Osteocyte (in vitro differentiated cells): ENCODE data around the gene PKLR. TPM values are rescaled to one million over a fixed set of nuclear protein-coding genes. Genes with fewer than 3 reads are reported as not detected.

Experiments
- DNase-seq: peaks from one replicate; pipeline ENCODE4 v3.0.0; 2021; ENCODE audit warnings: mixed read lengths; ENCODE audit not compliant: unreplicated experiment; ENCODE audit errors: extremely low spot score
- H3K27ac Mint-ChIP-seq: one replicate; pipeline ENCODE4 v1.8.0; 2021; ENCODE audit warnings: mild to moderate bottlenecking, mixed read lengths; ENCODE audit not compliant: unreplicated experiment
- H3K27me3 Mint-ChIP-seq: one replicate; pipeline ENCODE4 v1.8.0; 2021; ENCODE audit warnings: mixed read lengths; ENCODE audit not compliant: unreplicated experiment
- H3K36me3 Mint-ChIP-seq: one replicate; pipeline ENCODE4 v1.8.0; 2021; ENCODE audit warnings: mixed read lengths; ENCODE audit not compliant: unreplicated experiment
- H3K4me1 Mint-ChIP-seq: one replicate; pipeline ENCODE4 v1.8.0; 2021; ENCODE audit warnings: mixed read lengths; ENCODE audit not compliant: unreplicated experiment
- H3K4me3 Mint-ChIP-seq: one replicate; pipeline ENCODE4 v1.8.0; 2021; ENCODE audit warnings: mild to moderate bottlenecking, moderate library complexity, mixed read lengths; ENCODE audit not compliant: unreplicated experiment
- H3K9me3 Mint-ChIP-seq: one replicate; pipeline ENCODE4 v1.8.0; 2021; ENCODE audit warnings: mixed read lengths; ENCODE audit not compliant: unreplicated experiment
- CTCF ChIP-seq: fragments of 200-600 bp; sonication (generic); IDR thresholded peaks from 2 replicates; pipeline ENCODE4 v1.5.0; 2021; ENCODE audit warnings: antibody characterized with exemption, mild to moderate bottlenecking, moderate library complexity
- total RNA-seq: library from RNA; stranded (reverse); gene quantifications from 2 replicates; pipeline ENCODE4 v1.2.1, GENCODE V29; 2021

PKLR gene
- total RNA-seq, 1 donor from 2014 or later = not detected

- no peak overlapping the region for H3K27ac Mint-ChIP-seq
- TF ChIP-seq CTCF = no peak
- H3K36me3 Mint-ChIP-seq = no peaks in the 10 kb centered on the region
- DNase-seq = no peak
- peaks cover 10% of the 10 kb centered on the region for H3K4me1 Mint-ChIP-seq
- H3K9me3 Mint-ChIP-seq = no peaks in the 10 kb centered on the region
- no peaks in the 10 kb centered on the region for H3K27me3 Mint-ChIP-seq
- H3K4me3 Mint-ChIP-seq = peak overlapping the region; percentile 76
Observed at GRCh38 chr1:155278689-155279160, 22.5 kb downstream of the PKLR start.

GRCh38 chr1:155277902-155278688, 23.1 kb downstream of the PKLR start:
- Mint-ChIP-seq H3K4me3 (peak overlapping the region; percentile 76), H3K9me3 (no peaks in the 10 kb centered on the region), H3K36me3 (no peaks in the 10 kb centered on the region), H3K27ac (no peak overlapping the region), H3K27me3 (no peaks in the 10 kb centered on the region), H3K4me1 (peaks cover 14% of the 10 kb centered on the region)
- no peak for DNase-seq
- no peak for TF ChIP-seq CTCF

GRCh38 chr1:155277070-155277901, 24.0 kb downstream of the PKLR start, which contains the start of gene HCN3:
Gene HCN3, plus strand, starts transcription at chr1:155277463. Its CDS starts 128 bp downstream, at chr1:155277591.
- Mint-ChIP-seq H3K4me1 (peaks cover 20% of the 10 kb centered on the region), H3K27me3 (no peaks in the 10 kb centered on the region), H3K36me3 (no peaks in the 10 kb centered on the region), H3K9me3 (no peaks in the 10 kb centered on the region), H3K4me3 (peak within 1 kb of the TSS; percentile 76), H3K27ac (no peak within 1 kb of the TSS)
- peak; percentile 89 for TF ChIP-seq CTCF
- DNase-seq = peak; percentile 99

- peak; percentile 97 for DNase-seq
- no peak for TF ChIP-seq CTCF
- Mint-ChIP-seq H3K4me1 (peaks cover 30% of the 10 kb centered on the region), H3K36me3 (peaks cover 10% of the 10 kb centered on the region), H3K27me3 (no peaks in the 10 kb centered on the region), H3K27ac (peak within 1 kb of the TSS; percentile 83), H3K9me3 (no peaks in the 10 kb centered on the region), H3K4me3 (peak within 1 kb of the TSS; percentile 92)
Observed at GRCh38 chr1:155273343-155274245, 27.6 kb downstream of the PKLR start, which contains the start of gene CLK2. Gene CLK2, minus strand, starts transcription at chr1:155273504. Its CDS starts 2,527 bp downstream, at chr1:155270977.
